Hindlimb muscle (tissue), 1 donor: ENCODE results near the gene MRPL55. TPM values are rescaled to one million over a fixed set of nuclear protein-coding genes. Genes with fewer than 3 reads are reported as not detected.
"Not testable (repeated sequence)": the region's sequence is repeated elsewhere in the genome, so short reads cannot be mapped to it uniquely, and the experiment has no call there.

Source experiments
- DNase-seq: peaks from one replicate; pipeline ENCODE4 v3.0.0-alpha.2; 2013
- polyA plus RNA-seq: library from polyadenylated mRNA; unstranded; fragments of 120-200 nt; gene quantifications from one replicate; pipeline ENCODE4 v1.2.1, GENCODE V29; 2013; ENCODE audit not compliant: insufficient read length

The MRPL55 gene
- polyA plus RNA-seq, 1 donor, result 35.6 TPM

DNA sequence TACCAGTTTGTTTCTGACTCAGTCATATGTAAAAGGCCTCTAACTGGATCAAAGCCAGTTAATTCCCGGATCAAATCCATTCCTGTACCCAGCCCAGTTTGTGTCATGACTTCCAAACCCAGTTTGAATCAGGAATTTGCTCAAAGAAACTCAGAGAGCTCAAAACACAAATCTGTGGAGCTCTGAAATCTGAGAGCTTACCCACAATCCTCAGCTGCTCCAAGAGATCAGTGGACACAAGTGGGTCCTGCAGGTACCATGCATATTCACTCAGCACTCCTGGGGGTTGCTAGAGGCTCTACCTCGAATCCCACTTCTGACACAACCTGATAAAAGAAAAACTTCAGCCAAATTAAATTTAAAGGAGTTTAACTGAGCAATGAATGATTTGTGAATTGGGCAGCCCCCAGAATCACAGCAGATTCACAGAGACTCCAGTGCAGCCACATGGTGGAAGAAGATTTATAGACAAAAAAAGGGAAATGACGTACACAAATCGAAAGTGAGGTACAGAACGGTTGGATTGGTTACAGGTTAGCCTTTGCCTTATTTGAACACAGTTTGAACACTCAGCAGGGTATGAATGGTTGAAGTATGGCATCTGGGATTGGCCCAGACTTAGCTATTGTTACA, 11.9 kb upstream of the MRPL55 start:
- no peak for DNase-seq

DNA sequence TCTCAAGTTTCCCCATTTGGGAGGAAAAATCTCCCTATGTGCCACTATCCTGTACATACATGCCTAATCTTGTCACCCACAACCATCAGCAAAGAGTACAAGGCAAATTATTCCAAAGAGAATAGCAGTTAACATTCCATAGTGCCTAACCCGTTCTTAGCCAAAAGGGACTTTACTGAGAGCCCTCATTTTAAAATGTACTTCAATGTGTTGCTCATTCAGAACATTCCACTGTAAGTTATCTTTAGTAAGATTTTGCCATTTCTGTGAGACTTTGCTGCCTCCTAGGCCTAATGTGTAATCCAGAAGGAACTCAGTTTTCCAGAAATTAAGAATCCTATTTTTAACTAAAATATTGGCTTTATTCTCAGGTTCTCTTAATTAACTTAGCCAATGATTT, 11.3 kb upstream of the MRPL55 start:
- DNase-seq, result no peak

DNA sequence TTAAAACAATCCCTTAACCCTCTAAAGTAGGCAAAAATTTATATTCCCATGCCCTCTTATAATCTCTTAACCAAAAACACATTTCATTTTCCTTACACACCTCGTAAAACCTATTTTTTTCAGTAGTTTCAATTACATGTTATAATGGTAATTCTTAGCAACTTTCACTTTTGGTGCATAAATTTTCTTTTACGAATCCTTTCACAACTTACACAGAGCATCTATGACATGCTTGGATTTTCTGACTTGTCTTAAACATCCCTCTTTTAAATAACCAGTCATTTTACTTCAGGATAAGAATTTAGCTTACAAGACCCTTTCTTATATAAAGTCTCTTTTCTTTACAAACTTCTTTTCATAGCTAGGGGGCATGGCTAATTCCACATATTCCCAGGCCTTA, 8.9 kb upstream of the MRPL55 start:
- DNase-seq, result no peak

DNA sequence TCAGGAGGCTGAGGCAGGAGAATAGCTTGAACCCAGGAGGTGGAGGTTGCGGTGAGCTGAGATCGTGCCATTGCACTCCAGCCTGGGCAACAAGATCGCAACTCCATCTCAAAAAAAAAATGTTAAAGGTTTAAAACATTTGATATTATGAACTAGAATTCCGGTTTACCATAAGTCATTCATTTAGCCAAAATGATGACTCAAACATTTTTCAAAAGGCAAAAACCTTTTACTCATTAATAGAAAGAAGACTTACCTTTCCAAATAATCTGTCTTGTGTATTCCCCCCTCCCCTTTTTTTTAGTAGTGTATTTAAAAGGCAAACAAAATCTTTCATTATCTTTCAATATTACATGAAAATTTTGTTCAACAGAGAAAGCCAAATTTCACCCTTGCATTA, 8.2 kb upstream of the MRPL55 start:
- no peak for DNase-seq

DNA sequence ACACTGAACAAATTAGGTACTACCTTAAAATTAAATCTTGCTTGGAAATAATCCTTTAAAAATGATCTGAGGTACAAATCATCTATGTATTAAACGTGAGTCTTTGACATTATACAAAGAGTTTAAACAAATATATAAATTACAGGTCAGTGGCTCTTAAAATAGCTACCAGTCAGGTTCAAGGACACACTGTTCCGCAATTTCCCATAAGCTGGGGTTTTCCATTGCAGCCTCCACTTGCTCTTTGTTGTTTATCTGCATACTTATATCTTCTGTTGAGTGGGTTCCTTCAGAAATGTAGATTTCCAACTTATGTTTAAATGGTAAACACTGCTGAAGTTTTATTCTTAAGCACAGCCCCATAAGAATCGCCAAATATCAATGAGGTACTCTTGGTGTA, 5.7 kb upstream of the MRPL55 start:
- no peak for DNase-seq

DNA sequence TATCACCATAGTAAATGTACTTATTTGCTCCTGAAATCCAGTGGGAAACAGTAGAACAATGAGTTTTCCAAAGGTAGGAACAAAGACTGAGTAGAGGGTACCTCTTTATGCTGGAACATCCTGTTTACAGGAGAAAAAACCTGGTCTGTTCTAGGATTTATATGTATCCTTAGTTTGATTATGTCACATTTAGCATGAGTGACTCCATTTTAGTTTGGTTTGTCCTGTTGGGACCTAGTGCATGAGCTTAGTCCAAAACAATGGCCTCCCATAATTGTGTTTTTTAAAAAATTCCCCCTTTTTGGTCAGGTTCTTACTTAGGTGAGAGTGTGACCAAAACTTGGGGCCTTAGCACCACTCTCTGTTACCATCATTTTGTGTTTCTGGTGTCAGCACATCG, 3.5 kb upstream of the MRPL55 start:
- DNase-seq, result no peak

DNA sequence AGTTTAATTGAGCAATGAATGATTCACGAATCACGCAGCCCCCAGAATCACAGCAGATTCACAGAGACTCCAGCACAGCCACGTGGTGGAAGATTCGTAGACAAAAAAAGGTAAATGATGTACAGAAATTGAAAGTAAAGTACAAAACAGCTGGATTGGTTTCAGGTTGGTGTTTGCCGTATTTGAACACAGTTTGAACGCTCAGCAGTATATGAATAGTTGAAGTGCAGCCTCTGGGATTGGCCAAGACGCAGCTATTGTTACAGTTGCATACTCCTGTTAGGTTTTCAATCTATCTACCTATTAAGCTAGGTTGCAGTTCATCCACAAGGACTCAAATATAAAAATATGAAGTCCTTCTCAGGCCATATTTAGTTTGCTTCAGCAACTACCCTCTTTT, 3.1 kb upstream of the MRPL55 start:
- DNase-seq, result no peak

DNA sequence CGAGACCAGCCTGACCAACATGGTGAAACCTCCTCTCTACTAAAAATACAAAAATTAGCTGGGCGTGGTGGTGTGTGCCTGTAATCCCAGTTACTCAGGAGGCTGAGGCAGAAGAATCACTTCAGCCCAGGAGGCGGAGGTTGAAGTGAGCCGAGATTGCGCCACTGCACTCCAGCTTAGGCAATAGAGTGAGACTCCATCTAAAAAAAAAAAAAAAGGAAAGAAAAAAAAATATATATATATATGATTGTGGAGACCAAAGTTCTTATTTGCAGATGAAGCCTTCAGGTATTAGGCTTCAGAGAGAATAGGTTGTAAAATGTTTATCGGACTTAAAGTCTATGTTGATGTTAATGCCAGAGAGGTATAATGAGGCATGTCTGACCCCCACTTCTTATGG, 2.2 kb upstream of the MRPL55 start:
- DNase-seq, result not testable (repeated sequence)

DNA sequence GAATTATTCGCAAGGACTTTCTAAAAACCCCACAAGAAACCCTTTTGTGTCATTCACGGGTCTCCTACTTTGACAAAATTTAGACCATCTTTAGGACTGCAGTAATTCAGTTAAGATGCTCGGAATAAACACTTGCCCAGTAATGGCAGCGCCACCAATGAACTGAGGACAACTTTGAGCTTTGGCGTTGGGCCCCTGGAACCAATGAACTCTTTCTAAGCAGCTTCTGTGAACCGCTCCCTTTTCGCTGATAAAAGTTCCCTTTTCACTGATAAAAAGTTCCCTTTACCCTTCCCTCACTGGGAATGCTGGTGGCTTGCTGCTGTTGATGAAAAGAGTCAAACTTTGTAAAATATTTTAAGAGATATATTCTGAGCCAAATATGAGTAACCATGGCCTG, 1.5 kb upstream of the MRPL55 start:
- DNase-seq, result no peak

DNA sequence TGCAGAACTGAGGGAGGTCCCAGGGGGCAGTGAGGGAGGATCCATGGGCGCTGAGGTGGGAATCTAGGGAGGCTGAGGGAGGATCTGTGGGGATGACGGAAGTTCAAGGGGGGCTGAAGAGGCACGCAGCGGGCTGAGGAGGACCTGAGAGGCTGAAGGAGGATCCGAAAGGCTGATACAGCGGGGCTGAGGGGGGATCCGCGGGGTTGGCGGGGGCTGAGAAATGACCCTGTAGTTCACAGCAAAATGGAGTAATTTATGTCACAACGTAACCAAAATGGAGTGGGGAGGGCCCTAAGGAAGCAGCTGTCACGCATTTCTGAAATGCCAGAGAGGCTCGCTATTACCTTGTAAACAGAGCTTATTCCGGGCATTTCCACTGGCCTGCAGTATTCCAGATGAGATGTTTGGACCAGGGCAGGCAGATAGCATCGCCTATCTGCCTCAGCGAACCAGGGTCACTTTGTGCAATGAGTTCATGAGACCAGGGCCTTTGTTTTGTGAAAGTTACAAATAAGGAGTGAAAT, 926 bp upstream of the MRPL55 start:
- DNase-seq, result no peak

DNA sequence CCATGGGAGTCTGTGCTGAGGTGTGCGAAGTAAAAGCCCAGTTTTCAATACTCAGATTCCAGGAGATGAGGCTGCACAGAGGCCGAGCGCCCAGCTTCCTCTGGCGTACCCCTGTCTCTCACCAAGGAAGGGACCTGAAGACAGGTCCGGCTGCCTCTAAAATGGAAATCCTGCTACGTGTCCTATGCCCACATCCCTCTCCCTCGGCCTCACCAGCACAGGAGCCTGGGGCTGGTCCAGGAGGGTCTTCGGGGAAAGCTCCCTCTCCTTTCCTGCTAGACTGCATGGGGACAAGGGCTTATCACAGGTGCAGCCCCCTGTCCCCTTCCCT, 392 bp downstream of the MRPL55 start:
- DNase-seq, result no peak

DNA sequence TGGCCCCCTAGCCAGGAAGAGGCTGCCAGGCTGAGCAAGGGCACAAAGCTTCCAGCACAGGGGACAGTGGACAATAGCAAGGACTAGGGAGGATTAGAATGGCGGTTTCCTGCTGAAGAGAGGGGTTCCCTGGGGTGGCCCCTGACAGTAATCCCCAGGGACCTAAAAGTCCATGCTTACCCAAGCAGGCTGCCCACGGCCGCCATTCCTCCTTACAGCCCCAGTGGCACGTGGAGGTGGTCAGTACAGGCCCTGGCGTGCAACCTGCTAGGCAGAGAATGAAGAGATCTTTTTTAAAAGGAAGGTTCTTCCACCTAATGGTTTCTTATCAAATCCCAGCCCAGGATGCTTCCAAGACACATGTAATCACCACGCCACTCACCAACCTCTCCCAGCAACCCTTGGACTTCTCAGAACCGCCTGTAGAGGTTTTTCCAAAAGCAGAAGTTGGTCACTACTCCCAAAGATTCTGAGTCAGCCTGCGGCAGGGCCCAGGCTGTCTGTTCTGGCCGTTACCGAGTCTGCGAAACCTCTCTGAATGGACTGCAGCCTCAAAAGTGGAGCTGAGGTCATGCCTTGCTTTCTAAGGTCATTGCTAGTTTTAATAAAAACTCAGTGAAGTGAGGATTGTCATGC, 926 bp downstream of the MRPL55 start:
- DNase-seq, result no peak

DNA sequence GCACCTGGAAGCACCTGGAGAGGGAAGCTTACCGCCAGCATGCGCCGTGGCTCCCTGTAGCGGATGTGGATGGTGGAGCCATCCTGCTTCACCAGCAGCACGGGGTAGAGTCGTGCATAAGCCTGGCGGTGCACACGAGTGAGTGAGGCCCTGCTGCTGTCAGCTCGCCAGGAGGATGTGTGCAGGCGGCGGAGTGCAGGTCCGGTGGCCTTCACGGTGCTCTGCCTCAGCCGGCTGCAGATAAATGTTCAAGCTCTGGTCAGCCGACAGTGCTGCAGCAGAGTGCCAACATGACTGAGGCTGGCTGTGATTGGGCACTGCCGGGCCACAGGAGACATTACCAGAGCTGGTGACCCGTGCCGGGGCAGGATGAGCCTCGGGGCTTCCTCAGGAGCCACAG, 1.5 kb downstream of the MRPL55 start:
- no peak for DNase-seq

DNA sequence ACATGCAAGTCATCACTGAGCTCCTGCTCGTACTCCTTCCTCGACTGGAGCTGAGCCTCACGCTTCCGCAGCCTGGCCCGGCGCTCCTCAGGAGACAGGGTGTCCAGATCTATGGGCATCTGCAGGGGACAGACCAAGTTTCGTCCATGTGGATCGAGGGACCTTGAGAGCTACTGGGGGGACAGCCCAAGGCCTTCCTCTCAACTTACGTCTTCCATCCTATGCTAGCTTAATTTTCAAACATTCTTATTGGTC, 2.4 kb downstream of the MRPL55 start:
- DNase-seq, result no peak

DNA sequence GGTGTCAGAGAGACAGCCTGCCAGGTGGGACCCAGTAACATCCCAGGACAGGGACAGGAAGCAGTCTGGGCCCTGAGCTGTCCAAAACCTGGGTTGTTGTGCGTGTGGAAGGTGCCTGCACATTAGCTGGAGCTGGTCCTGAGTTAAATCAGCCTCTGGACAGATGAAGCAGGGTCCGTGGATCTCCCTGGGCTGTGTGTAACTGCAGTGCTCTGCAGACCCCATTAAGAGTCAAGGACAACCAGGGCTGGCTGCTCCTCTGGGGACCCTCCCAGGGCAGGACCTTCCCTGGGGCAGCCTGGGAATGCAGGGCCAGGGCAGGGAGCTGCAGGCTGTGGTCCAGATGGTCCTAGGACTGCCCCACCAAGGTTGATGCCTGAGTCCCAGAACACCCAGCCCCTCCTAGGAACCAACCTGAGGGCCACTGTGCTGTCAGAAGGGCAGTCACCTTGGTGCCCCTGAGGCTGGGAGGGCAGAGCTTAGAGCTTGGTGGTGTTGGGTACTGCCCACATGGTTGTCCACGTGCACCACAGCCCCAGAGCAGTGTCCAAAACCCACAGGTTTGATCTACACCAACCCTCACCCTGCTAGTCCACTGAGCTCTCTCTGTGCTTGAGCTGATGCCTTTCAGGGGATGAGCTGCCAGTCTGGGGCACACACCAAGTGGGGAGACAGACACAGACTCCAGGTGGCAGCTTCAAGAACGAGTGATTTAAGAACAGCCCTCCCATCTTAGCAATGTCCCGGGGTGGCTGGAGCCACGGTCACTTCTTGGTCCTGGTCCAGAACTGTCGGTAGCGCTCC, 2.9 kb downstream of the MRPL55 start:
- DNase-seq, result no peak

DNA sequence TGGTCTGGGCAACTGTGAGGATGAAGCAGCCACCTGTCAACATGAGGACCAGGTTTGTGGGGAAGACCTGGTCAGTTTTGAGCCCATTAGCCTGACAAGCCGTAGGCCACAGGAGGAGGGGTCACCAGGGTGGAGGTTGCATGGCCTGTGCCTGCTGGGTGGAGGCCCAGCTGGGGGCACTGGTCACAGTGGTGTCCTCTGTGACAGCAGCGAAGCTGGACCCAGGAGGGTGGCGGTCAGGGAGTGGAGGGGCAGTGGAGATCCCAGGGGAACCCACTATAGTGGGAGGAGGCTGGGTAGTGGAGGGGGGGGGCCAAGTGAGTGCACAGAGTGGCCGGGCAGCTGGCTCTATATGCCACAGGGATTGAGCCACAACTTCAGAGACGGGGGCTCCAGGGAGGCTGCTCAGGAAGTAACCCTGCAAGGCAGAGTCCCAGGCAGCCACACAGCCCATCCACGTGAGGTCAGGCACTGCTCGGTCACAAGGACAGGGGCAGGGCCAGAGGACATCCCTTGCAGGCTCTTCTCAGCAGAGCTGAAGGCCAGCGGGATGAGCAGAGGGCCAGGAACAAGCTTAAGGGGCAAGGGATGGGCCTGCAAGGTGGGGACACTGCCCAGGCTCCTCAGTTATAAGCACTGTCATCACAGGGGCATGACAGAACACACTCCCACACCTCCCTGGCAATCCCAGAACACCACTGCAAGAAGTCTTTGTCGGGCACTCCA, 3.7 kb downstream of the MRPL55 start:
- DNase-seq, result no peak

DNA sequence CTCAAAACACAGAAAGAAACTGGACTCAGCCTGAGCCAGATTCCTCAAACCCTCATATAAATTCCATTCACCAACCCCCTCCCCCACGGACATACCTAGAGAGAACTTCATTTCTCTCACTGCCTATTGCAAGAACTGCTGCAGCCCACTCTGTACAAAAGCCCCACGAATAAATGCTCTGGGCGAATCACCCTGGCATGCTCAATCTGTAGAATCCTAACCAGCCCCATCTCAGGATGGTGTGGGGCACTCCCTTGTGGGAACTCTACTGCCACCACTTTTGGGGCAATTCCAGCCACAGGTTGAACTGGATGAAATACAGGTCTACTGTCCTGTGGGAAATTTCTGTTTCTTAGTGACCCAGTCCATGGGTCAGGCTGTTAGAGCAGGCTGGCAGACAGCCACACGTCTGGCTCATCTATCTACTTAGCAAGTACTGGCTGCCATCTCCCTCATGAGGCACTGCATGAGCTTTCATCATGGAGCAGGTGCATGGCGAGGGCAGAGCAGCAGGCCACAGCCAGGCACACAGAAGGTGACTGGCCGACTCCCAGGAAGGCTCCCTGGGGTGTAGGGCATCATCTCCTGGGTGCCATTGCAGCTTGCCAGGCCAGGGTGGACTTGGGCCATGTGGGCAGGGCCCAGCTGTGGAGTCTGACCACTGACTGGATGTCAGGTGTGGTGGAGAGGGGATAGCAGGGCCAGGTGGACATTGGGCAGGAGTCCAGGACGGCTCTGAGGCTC, 4.4 kb downstream of the MRPL55 start:
- DNase-seq, result no peak

DNA sequence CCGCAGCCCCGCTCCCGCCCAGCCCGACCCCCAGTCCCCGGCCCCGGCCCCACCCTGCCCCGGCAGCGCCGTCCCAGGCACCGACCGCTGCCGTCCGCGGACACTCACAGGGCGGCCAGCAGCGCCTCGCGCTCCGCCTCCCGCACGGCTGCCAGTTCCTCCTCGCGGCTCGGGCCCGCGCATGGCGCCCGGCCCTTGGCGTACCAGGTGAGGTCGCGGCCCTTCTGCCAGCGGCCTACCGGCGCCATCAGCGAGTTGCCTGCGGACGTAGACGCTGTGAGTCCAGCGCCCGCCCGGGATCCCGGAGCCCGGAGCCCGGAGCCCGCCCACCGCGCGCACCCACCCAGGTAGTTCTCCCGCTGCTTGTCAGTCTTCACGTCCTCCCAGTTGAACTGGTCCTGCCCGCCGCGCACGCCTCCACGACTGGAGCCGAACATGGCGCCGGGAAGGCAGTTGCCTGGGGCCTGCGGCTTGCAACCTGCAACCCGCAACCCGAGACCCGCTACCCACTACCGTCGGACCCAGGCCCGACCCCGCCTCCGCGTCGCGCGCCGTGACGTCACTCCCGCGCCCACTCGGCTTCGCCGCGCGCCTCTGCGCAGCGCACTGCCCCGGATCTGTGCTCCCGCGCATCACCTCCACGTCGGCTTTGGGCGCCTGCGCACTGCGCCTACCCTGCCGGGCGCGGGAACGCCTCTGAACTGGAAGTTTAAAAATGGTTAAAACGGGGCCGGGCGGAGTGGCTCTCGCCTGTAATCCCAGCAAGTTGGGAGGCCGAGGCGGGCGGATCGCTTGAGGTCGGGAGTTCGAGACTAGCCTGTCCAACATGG, 6.1 kb downstream of the MRPL55 start, which contains the start of gene C1orf35:
TSS of gene C1orf35 (minus strand) at position 535 of the 830 bp plus-strand sequence. CDS start at position 437, 98 bp downstream.
- DNase-seq, result peak; percentile 97

DNA sequence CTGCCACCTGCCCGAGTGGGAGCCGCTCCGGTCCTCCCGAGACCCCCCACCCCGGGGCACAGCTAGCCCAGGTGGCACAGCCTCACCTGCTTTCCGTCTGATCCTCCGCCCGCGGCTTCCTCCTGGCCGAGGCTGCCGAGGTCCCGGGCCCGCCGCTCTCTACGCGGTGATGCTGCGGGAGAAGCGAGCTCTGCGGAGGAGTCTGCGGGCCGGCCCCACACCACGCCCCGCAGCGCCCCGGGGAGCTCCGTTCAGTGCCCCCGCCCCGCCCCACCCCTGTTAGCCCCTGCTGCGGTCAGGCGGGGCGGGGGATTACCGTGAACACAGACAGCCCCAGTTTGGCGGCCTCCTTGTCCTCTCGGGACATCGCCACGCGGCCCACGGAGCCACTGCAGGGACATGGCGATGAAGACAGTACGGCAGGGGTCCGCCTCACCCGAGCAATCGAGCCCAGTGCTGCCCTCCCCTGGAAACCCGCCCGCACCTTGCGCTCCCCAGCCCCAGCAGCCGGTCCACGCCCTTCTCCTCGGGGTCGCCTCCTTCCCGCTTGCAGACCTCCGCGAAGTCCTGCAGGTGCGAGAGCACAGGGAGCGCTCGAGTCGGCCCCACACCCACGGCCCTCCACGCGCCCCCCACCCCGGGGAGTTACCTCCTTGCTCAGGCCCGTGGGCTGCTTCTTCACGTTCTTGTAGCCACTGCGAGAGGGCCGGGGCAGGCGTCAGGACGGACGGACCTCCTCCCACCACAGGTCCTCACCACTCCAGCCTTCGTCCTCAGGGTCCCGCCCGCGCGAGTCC, 6.9 kb downstream of the MRPL55 start:
- no peak for DNase-seq

DNA sequence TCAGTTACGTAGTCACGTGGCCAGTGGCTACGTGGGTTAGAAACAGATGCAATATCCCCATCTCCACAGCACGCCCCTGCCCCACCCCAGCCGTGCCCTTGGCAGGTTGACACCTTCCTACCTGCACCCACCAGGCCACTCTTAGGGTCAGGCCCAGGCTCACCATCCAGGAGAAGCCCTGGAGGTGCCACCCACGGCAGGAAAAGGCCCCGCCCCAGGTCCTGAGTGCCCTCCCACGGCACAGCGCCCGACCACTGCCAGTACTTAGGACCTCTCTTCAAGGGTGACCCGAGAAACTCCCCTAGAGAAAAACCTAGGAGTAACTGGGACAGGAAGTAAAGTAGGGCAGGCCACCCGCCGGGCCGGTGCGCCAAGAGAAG, 7.5 kb downstream of the MRPL55 start:
- DNase-seq, result no peak
